HFFc6 (cell line): Measurements from ENCODE around the gene ANKRD2. TPM values are rescaled to one million over a fixed set of nuclear protein-coding genes. Genes with fewer than 3 reads are reported as not detected.
"Not testable (repeated sequence)": the region's sequence is repeated elsewhere in the genome, so short reads cannot be mapped to it uniquely, and the experiment has no call there.

Experiments used
- DNase-seq: peaks from one replicate; pipeline ENCODE4 v3.0.0-alpha.2; 2018
- H3K27ac Mint-ChIP-seq: 2 replicates; pipeline ENCODE4 v1.8.0; 2020; ENCODE audit warnings: mild to moderate bottlenecking, mixed read lengths
- H3K27me3 Mint-ChIP-seq: 2 replicates; pipeline ENCODE4 v1.8.0; 2021; ENCODE audit warnings: mild to moderate bottlenecking, moderate library complexity, mixed read lengths; ENCODE audit not compliant: insufficient read depth
- H3K36me3 Mint-ChIP-seq: 2 replicates; pipeline ENCODE4 v1.8.0; 2021; ENCODE audit warnings: low read depth, mixed read lengths
- H3K4me1 Mint-ChIP-seq: 2 replicates; pipeline ENCODE4 v1.8.0; 2020; ENCODE audit warnings: low read depth, mixed read lengths
- H3K4me3 Mint-ChIP-seq: 2 replicates; pipeline ENCODE4 v1.8.0; 2020; ENCODE audit warnings: mild to moderate bottlenecking, moderate library complexity, mixed read lengths
- H3K9me3 Mint-ChIP-seq: 2 replicates; pipeline ENCODE4 v1.8.0; 2020; ENCODE audit warnings: mild to moderate bottlenecking, mixed read lengths
- total RNA-seq, 6 experiments: library from RNA; stranded (reverse); fragmentation: NEBNext Ultra II Directional; extraction: Animal tissue kit (Norgen Biotek cat#: 25700); gene quantifications; 2 replicates in 1 of 6; 3 replicates in 5 of 6; pipeline ENCODE4 v1.2.3, GENCODE V29; 2021
- TF ChIP-seq, protein P1 (sequence below): fragments of 200-600 bp; sonication (generic); IDR thresholded peaks from 2 replicates; pipeline ENCODE4 v1.5.0; 2021; ENCODE audit warnings: antibody characterized with exemption, mild to moderate bottlenecking

ANKRD2 gene
- total RNA-seq, 6 experiments from 2014 or later, result 0.31 to 7.7 (median 6.5) TPM

DNA sequence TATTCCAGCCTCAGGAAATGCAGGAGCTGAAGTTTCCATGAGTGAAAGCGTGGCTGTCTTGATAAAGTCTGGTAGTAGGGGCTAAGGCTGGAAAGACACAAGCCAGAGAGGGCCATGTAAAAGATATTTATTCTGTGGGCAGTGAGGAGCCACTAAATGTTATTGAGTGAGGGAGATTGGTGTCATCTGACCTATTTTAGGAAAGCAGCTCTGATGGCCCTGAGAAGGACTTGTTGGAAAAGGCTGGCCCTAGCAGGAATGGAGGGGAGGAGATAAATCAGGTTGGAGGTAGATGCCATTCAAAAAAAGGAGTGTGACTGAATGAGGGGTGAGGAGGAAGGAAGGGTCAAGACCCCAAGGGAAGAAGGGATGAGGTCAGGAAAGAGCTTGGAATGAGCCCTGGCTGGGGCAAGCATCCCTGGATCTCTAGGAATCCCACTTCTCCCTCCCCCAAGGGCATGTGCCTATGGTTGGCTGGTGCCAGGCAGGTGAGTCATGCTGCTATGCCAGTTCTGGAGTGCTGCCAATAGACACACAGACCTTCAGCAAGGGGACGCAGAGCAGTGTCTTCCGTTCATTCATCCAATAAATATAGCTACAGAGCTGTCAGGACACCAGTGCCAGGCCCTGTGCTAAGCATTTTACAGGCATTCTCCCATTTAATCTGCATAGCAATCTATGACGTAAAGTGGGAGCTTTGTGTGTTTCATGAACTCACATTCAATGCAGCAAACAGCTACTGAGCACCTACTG lies 2.0 kb downstream of the ANKRD2 start:
- peak overlapping the region; percentile 2; the same call in 1 of the 2 replicates for H3K4me3 Mint-ChIP-seq
- H3K27ac Mint-ChIP-seq, result peak overlapping the region; percentile 47
- H3K4me1 Mint-ChIP-seq, result peaks cover 27% of the 10 kb centered on the region
- DNase-seq, result peak; percentile 82
- no peaks in the 10 kb centered on the region for H3K9me3 Mint-ChIP-seq
- TF ChIP-seq, protein P1, sequence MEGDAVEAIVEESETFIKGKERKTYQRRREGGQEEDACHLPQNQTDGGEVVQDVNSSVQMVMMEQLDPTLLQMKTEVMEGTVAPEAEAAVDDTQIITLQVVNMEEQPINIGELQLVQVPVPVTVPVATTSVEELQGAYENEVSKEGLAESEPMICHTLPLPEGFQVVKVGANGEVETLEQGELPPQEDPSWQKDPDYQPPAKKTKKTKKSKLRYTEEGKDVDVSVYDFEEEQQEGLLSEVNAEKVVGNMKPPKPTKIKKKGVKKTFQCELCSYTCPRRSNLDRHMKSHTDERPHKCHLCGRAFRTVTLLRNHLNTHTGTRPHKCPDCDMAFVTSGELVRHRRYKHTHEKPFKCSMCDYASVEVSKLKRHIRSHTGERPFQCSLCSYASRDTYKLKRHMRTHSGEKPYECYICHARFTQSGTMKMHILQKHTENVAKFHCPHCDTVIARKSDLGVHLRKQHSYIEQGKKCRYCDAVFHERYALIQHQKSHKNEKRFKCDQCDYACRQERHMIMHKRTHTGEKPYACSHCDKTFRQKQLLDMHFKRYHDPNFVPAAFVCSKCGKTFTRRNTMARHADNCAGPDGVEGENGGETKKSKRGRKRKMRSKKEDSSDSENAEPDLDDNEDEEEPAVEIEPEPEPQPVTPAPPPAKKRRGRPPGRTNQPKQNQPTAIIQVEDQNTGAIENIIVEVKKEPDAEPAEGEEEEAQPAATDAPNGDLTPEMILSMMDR, result no peak
- H3K36me3 Mint-ChIP-seq, result peaks cover 3% of the 10 kb centered on the region; the same call in 1 of the 2 replicates
- H3K27me3 Mint-ChIP-seq, result no peaks in the 10 kb centered on the region; the same call in none of the 2 replicates

DNA sequence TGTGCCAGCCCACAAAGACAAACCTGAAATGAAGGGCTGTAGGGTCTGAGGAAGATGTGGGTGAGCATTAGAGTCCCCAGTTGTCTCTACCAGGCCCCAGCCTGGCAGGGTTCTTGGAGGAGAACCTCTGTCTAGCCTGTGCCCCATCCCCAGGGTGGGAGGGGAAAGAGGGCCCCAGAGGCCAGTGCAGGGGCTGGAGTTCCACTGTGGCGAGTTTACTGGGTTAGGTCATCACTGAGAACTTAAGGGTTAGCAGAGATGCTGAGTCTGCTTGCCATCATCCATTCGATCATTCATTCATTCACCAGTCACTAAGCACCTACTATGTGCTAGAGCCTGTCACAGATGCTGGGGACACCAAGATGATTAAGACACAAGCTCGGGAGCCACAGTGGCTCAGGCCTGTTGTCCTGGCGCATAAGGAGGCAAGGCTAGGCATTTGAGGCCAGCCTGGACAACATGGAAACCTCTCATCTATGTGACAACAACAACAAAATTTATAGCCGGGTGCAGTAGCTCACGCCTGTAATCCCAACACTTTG lies 2.6 kb downstream of the ANKRD2 start:
- TF ChIP-seq, protein P1, result no peak
- peaks cover 27% of the 10 kb centered on the region for H3K4me1 Mint-ChIP-seq
- no peaks in the 10 kb centered on the region; the same call in none of the 2 replicates for H3K27me3 Mint-ChIP-seq
- H3K9me3 Mint-ChIP-seq, result no peaks in the 10 kb centered on the region
- no peaks in the 10 kb centered on the region for H3K36me3 Mint-ChIP-seq
- H3K27ac Mint-ChIP-seq, result peak overlapping the region; percentile 47
- H3K4me3 Mint-ChIP-seq, result no peak overlapping the region
- DNase-seq, result peak; percentile 5

- not testable (repeated sequence) for H3K9me3 Mint-ChIP-seq, DNase-seq, H3K27ac Mint-ChIP-seq, H3K36me3 Mint-ChIP-seq, H3K27me3 Mint-ChIP-seq, H3K4me3 Mint-ChIP-seq
- H3K4me1 Mint-ChIP-seq, result peaks cover 27% of the 10 kb centered on the region
These were observed 3.9 kb downstream of the ANKRD2 start for GRCh38 chr10:97576487-97576886.

- TF ChIP-seq, protein P1, result no peak
- H3K36me3 Mint-ChIP-seq, result no peaks in the 10 kb centered on the region
- H3K4me1 Mint-ChIP-seq, result peaks cover 24% of the 10 kb centered on the region
These were observed 5.1 kb downstream of the ANKRD2 start for GRCh38 chr10:97577701-97578100.

GRCh38 chr10:97578171-97578844 lies 5.7 kb downstream of the ANKRD2 start:
- DNase-seq, result no peak
- H3K4me1 Mint-ChIP-seq, result peaks cover 18% of the 10 kb centered on the region
- H3K9me3 Mint-ChIP-seq, result no peaks in the 10 kb centered on the region
- H3K36me3 Mint-ChIP-seq, result no peaks in the 10 kb centered on the region
- no peaks in the 10 kb centered on the region; the same call in none of the 2 replicates for H3K27me3 Mint-ChIP-seq
- TF ChIP-seq, protein P1, result no peak
- H3K27ac Mint-ChIP-seq, result peak overlapping the region; percentile 21
- peak overlapping the region; percentile 77 for H3K4me3 Mint-ChIP-seq

More at GRCh38 chr10:97577701-97578100, 5.1 kb downstream of the ANKRD2 start:
- no peaks in the 10 kb centered on the region for H3K9me3 Mint-ChIP-seq
- no peak for DNase-seq
- H3K4me3 Mint-ChIP-seq, result no peak overlapping the region; the same call in 1 of the 2 replicates
- no peak overlapping the region for H3K27ac Mint-ChIP-seq
- H3K27me3 Mint-ChIP-seq, result no peaks in the 10 kb centered on the region; the same call in none of the 2 replicates
